Smooth muscle cell (in vitro differentiated cells): Measurements from ENCODE around the gene PGBD5. TPM values are rescaled to one million over a fixed set of nuclear protein-coding genes. Genes with fewer than 3 reads are reported as not detected.

ENCODE experiments used
- DNase-seq: peaks from one replicate; lab custom pipeline; 2025; ENCODE audit not compliant: unreplicated experiment; lab: John Stamatoyannopoulos, UW
- H2AFZ ChIP-seq: fragments of 200-600 bp; sonication (generic); 2 replicates; pipeline ENCODE4 v1.6.0; 2016; ENCODE audit warnings: antibody characterized with exemption, low read depth, mild to moderate bottlenecking
- H3F3A ChIP-seq: fragments of 200-600 bp; sonication (generic); 2 replicates; pipeline ENCODE4 v1.6.0; 2017; ENCODE audit warnings: antibody characterized with exemption, low read depth
- H3K27ac ChIP-seq: fragments of 200-600 bp; sonication (generic); 2 replicates; pipeline ENCODE4 v1.5.1; 2016; ENCODE audit warnings: low read depth, mild to moderate bottlenecking
- H3K27me3 ChIP-seq: fragments of 200-600 bp; sonication (generic); 2 replicates; pipeline ENCODE4 v1.6.1; 2016; ENCODE audit warnings: low read depth, mild to moderate bottlenecking
- H3K36me3 ChIP-seq: fragments of 200-600 bp; sonication (generic); 2 replicates; pipeline ENCODE4 v1.5.1; 2016; ENCODE audit warnings: low read depth
- H3K4me1 ChIP-seq: fragments of 200-600 bp; sonication (generic); 2 replicates; pipeline ENCODE4 v1.5.1; 2016; ENCODE audit warnings: low read depth
- H3K4me2 ChIP-seq: fragments of 200-600 bp; sonication (generic); 2 replicates; pipeline ENCODE4 v1.6.0; 2016; ENCODE audit warnings: mild to moderate bottlenecking
- H3K4me3 ChIP-seq: fragments of 200-600 bp; sonication (generic); 2 replicates; pipeline ENCODE4 v1.5.1; 2016; ENCODE audit warnings: mild to moderate bottlenecking
- H3K79me2 ChIP-seq: fragments of 200-600 bp; sonication (generic); 2 replicates; pipeline ENCODE4 v1.6.0; 2016; ENCODE audit warnings: low read depth, mild to moderate bottlenecking
- H3K9ac ChIP-seq: fragments of 200-600 bp; sonication (generic); 2 replicates; pipeline ENCODE4 v1.6.0; 2016; ENCODE audit warnings: low read depth
- H3K9me3 ChIP-seq: fragments of 200-600 bp; sonication (generic); replicated peaks from 2 replicates; pipeline ENCODE4 v1.5.1; 2016; ENCODE audit warnings: low read depth
- H4K20me1 ChIP-seq: fragments of 200-600 bp; sonication (generic); 2 replicates; pipeline ENCODE4 v1.6.0; 2016; ENCODE audit warnings: low read depth
- WGBS: methylation state at CpG from one replicate; pipeline ENCODE4 v1.1.7; 2016; ENCODE audit warnings: low lambda C conversion rate; 5-methylcytosine and 5-hydroxymethylcytosine counted together
- polyA plus RNA-seq: library from polyadenylated mRNA; unstranded; fragments of >200 nt; fragmentation: Nextera tagmentation; extraction: Ambion mirVana; gene quantifications from 2 replicates; pipeline ENCODE4 v1.2.1, GENCODE V29; 2016
- total RNA-seq: library from RNA; depleted of rRNA; stranded (reverse); fragments of >200 nt; gene quantifications from 2 replicates; pipeline ENCODE4 v1.2.3, GENCODE V29; 2014
- TF ChIP-seq, protein P1 (sequence below): fragments of 200-600 bp; sonication (generic); IDR thresholded peaks from 2 replicates; pipeline ENCODE4 v1.5.1; 2017; ENCODE audit warnings: borderline replicate concordance, mild to moderate bottlenecking, antibody characterized with exemption; ENCODE audit not compliant: insufficient read depth, poor library complexity, severe bottlenecking

Gene PGBD5
- total and polyA plus RNA-seq, 2 experiments from 2014 or later = 0.83 to 0.94 TPM

DNA sequence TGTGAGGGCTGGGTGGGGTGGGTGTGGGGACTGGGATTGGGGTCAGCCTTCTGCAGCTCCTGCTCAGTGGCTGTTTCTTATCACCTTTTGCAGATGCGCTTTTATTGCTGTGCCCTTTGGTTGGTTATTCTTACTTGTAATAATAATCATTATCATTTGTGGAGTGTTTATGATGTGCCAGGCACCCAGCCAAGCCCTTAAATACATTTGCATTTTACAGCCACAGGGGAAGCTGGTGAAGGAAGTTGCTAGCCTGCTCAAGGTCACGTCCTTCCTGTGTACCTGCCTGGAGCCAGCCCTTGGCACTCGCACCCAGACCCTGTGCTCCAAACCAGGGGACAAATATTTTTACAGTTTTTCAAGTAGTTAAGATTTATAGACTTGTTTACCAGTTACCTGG lies 144.0 kb downstream of the PGBD5 start:
- Histone ChIP-seq H3K4me3 (no peak overlapping the region), H3K27me3 (no peaks in the 10 kb centered on the region), H3K4me2 (no peak overlapping the region), H3K4me1 (peaks cover 7% of the 10 kb centered on the region), H3K9ac (no peak overlapping the region), H4K20me1 (peaks cover 14% of the 10 kb centered on the region), H3K9me3 (no peaks in the 10 kb centered on the region), H3K36me3 (no peaks in the 10 kb centered on the region), H3K79me2 (no peaks in the 10 kb centered on the region), H3K27ac (no peak overlapping the region), H2AFZ (no peak overlapping the region), H3F3A (no peaks in the 10 kb centered on the region)
- WGBS = 53% methylated on average over 3 of the region's 3 CpGs
- no peak for DNase-seq
- TF ChIP-seq, protein P1, sequence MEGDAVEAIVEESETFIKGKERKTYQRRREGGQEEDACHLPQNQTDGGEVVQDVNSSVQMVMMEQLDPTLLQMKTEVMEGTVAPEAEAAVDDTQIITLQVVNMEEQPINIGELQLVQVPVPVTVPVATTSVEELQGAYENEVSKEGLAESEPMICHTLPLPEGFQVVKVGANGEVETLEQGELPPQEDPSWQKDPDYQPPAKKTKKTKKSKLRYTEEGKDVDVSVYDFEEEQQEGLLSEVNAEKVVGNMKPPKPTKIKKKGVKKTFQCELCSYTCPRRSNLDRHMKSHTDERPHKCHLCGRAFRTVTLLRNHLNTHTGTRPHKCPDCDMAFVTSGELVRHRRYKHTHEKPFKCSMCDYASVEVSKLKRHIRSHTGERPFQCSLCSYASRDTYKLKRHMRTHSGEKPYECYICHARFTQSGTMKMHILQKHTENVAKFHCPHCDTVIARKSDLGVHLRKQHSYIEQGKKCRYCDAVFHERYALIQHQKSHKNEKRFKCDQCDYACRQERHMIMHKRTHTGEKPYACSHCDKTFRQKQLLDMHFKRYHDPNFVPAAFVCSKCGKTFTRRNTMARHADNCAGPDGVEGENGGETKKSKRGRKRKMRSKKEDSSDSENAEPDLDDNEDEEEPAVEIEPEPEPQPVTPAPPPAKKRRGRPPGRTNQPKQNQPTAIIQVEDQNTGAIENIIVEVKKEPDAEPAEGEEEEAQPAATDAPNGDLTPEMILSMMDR = no peak

DNA sequence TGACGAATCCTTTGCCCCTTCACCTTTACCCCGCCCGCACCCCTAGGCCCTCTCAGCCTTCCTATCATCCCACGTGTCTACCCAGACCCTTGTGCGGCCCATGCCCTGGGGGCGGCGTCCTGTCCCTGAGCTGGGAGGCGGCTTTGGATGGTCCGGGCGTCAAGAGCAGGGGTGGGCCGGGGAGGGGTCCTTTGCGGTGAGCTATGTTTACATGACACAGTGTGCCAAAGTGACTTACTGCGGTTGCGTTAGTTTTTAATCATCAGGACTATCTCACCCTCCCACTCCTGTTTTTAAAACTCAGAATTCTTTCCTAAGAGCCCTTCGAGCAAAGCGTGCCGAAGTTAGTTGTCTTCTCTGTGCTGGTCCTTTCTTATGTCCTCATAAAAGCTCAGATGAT lies 144.6 kb downstream of the PGBD5 start:
- Histone ChIP-seq H3F3A (no peaks in the 10 kb centered on the region), H3K27me3 (no peaks in the 10 kb centered on the region), H3K79me2 (no peaks in the 10 kb centered on the region), H3K9ac (no peak overlapping the region), H3K4me3 (no peak overlapping the region), H2AFZ (no peak overlapping the region), H3K4me2 (no peak overlapping the region), H4K20me1 (peaks cover 15% of the 10 kb centered on the region), H3K4me1 (peaks cover 11% of the 10 kb centered on the region), H3K27ac (no peak overlapping the region), H3K9me3 (no peaks in the 10 kb centered on the region), H3K36me3 (no peaks in the 10 kb centered on the region)
- no peak for DNase-seq
- WGBS = 73% methylated on average over 15 of the region's 17 CpGs
- TF ChIP-seq, protein P1 = no peak

DNA sequence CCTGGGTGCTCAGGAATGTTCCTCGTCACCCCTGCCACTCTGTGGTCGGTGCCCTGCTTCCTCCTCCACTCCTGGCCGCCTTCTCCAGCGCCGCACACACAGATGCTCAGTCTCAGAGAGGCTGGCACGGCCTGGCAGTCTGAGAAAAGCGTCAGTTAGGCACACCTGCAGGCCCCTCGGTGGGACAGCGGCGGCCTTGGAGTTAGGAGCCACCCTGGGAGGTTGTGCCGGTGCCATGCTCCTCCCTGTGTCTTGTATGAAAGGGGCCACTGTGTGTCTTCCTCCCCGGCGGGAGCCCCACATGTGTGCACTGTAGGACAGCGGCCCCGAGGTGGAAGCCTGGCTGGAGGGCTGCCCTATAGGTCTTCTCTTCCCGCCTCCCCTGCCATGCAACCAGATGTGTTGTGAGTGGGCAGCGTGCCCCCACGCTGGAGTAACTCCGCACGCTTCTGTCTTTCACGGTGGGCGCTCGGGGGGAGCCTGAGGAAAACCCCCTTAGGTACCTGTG lies 145.2 kb downstream of the PGBD5 start:
- Histone ChIP-seq H3K4me3 (no peak overlapping the region), H2AFZ (no peak overlapping the region), H3K9me3 (no peaks in the 10 kb centered on the region), H3K4me1 (peaks cover 12% of the 10 kb centered on the region), H3K9ac (no peak overlapping the region), H3K27me3 (no peaks in the 10 kb centered on the region), H3F3A (no peaks in the 10 kb centered on the region), H4K20me1 (peaks cover 15% of the 10 kb centered on the region), H3K27ac (no peak overlapping the region), H3K79me2 (no peaks in the 10 kb centered on the region), H3K36me3 (no peaks in the 10 kb centered on the region), H3K4me2 (no peak overlapping the region)
- DNase-seq = no peak
- TF ChIP-seq, protein P1 = no peak
- WGBS = 95% methylated on average over 23 of the region's 23 CpGs

DNA sequence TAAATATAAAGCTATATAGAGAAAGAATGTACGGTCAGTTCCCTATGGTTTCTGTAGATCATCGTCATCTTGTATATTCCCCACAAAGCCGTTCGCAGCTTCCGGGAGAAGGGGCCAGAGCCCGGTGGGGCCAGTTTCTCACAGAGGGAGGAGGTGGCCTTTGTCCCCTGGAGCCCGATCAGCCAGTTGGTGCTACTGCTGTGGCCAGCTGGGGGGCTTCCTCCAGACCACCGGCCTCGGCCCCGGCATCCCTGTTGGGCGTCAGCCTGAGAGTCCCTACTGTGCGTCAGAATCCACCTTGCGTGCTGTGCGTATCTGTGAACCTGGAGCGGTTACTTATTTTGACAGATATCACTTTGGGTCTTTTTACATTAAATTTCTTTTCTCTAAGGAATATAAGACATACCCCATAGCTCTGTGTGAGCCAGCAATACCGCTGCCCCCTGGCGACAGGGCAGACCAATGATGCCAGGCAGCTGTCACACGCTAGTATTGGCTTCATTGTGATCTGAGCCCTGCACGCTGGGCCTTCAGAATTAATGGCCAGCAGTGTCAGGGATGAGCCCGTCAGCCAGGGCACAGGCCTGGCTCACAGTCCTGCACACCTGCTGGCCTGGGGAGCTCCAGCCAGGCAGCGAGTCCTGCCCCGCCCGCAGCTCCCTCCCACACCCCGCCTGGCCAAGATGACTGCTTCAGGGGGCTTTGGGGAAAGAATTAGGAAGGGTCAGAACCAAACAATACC lies 145.9 kb downstream of the PGBD5 start:
- Histone ChIP-seq H3K9ac (no peak overlapping the region), H3K36me3 (peaks cover 2% of the 10 kb centered on the region), H3K79me2 (no peaks in the 10 kb centered on the region), H4K20me1 (peaks cover 15% of the 10 kb centered on the region), H3K4me2 (no peak overlapping the region), H3K27ac (no peak overlapping the region), H3K27me3 (no peaks in the 10 kb centered on the region), H3K4me3 (no peak overlapping the region), H3K9me3 (no peaks in the 10 kb centered on the region), H3K4me1 (peaks cover 12% of the 10 kb centered on the region), H2AFZ (no peak overlapping the region), H3F3A (no peaks in the 10 kb centered on the region)
- no peak for DNase-seq
- 93% methylated on average over 24 of the region's 24 CpGs for WGBS
- TF ChIP-seq, protein P1 = no peak
